22Rv1 (cell line): ENCODE data around the gene ITGB2.

Experiments used
- ZFX ChIP-seq: fragments of 450-650 bp; IDR thresholded peaks from 2 replicates; pipeline ENCODE4 v1.6.1; 2017; ENCODE audit warnings: antibody characterized with exemption, borderline replicate concordance
- TF ChIP-seq, protein P1 (sequence below): fragments of 450-650 bp; IDR thresholded peaks from 2 replicates; pipeline ENCODE4 v1.5.1; 2017; ENCODE audit warnings: mild to moderate bottlenecking

DNA sequence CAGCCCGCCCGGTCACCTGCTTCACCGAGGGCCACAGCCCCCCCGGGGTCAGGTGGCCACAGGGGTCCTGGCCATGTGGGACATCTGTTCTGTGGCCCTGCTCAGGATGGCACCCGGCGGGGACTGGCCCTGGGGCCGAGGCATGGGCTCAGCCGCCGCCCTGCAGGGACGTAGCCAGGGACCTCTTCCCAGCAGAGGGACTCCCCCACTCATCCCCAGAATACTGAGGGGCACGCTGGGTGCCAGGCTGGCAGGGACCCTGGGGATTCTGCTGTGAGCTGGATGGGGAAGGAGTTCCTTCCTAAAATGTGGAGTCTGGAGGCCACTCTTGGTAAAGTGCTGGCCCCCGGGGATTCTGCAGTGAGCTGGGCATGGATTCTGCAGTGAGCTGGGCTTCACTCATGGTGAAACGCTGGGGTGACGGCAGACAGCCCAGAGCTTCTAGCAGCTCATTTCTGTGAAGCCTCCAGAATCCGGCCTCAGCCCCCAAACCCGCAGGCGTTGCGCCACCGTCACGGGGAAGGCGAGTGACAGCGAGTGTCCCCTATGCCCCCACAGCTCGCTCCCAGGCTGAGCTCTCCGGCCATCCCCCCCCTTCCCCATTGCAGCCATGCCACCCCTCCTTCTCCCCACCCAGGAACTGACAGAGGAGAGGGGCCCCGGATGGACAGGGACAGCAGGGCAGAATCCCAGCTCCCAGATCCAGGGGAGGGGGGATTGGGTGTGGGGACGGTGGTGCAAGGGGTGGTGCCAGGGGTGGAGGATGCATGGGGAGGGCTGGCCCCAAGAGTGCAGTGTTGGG is 1.4 kb downstream of the ITGB2 start:
- TF ChIP-seq, protein P1, sequence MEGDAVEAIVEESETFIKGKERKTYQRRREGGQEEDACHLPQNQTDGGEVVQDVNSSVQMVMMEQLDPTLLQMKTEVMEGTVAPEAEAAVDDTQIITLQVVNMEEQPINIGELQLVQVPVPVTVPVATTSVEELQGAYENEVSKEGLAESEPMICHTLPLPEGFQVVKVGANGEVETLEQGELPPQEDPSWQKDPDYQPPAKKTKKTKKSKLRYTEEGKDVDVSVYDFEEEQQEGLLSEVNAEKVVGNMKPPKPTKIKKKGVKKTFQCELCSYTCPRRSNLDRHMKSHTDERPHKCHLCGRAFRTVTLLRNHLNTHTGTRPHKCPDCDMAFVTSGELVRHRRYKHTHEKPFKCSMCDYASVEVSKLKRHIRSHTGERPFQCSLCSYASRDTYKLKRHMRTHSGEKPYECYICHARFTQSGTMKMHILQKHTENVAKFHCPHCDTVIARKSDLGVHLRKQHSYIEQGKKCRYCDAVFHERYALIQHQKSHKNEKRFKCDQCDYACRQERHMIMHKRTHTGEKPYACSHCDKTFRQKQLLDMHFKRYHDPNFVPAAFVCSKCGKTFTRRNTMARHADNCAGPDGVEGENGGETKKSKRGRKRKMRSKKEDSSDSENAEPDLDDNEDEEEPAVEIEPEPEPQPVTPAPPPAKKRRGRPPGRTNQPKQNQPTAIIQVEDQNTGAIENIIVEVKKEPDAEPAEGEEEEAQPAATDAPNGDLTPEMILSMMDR, result no peak
- no peak for TF ChIP-seq ZFX
